Stimulated activated memory B cell treated with anti-CD40 and anti-IgM and Interleukin-4, amounts not matched to agents 10 μg/mL and 1 μg/mL and 100 μg/mL, for 72 hours (primary cell): ENCODE results near the gene PNKP.

ENCODE experiments used
- ATAC-seq: fragments of 150-1000 bp; cut with Tn5 transposase; 2 replicates; pipeline ENCODE4 v1.10.0; 2021
- H3K27ac Mint-ChIP-seq: one replicate; pipeline ENCODE4 v1.8.0; 2022; ENCODE audit warnings: mild to moderate bottlenecking, mixed read lengths
- H3K27me3 Mint-ChIP-seq: one replicate; pipeline ENCODE4 v1.8.0; 2022; ENCODE audit warnings: mixed read lengths
- H3K36me3 Mint-ChIP-seq: one replicate; pipeline ENCODE4 v1.8.0; 2022; ENCODE audit warnings: mixed read lengths
- H3K4me1 Mint-ChIP-seq: one replicate; pipeline ENCODE4 v1.8.0; 2022; ENCODE audit warnings: mixed read lengths
- H3K4me3 Mint-ChIP-seq: one replicate; pipeline ENCODE4 v1.8.0; 2022; ENCODE audit warnings: mild to moderate bottlenecking, moderate library complexity, mixed read lengths
- H3K9me3 Mint-ChIP-seq: one replicate; pipeline ENCODE4 v1.8.0; 2022; ENCODE audit warnings: mixed read lengths

The PNKP gene

DNA sequence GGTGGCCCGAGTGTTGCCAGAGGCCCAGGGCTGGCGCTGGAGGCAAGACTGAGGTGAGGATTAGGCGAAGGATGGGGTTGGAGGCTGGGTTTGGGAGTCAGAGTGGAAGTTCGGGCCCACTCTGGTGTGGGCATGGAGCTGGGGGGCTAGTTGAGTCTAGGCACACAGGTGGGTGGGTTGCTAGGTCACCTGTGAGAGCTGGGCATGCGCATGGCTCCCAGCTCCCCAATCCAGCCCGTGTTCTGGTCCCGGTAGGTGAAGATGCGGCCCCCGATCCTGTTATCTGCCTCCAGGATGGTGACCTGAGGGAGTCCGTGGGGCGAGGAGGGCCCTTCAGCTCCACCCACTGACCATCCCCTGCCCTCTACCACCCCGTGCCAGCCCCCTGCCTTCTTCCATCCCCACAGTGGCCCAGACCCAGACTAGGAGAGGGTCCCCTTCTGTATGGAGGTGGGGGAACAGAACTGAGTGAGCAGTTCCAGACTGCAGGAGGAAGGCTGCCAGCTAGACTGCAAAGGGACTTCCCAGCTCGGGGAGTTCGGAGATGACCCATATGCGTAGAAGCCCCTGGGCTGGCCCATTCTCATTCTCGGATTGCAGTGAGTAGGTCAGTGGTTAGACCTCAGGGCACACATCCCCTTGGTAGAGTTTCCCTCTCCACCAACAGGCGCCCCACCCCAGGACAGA, 27.6 kb upstream of the PNKP start:
- peaks cover 63% of the 10 kb centered on the region for H3K36me3 Mint-ChIP-seq
- peak; percentile 55 for ATAC-seq
- no peaks in the 10 kb centered on the region for H3K27me3 Mint-ChIP-seq
- H3K9me3 Mint-ChIP-seq: no peaks in the 10 kb centered on the region
- peaks cover 74% of the 10 kb centered on the region for H3K4me1 Mint-ChIP-seq
- H3K4me3 Mint-ChIP-seq: peak overlapping the region; percentile 91
- H3K27ac Mint-ChIP-seq: peak overlapping the region; percentile 92

DNA sequence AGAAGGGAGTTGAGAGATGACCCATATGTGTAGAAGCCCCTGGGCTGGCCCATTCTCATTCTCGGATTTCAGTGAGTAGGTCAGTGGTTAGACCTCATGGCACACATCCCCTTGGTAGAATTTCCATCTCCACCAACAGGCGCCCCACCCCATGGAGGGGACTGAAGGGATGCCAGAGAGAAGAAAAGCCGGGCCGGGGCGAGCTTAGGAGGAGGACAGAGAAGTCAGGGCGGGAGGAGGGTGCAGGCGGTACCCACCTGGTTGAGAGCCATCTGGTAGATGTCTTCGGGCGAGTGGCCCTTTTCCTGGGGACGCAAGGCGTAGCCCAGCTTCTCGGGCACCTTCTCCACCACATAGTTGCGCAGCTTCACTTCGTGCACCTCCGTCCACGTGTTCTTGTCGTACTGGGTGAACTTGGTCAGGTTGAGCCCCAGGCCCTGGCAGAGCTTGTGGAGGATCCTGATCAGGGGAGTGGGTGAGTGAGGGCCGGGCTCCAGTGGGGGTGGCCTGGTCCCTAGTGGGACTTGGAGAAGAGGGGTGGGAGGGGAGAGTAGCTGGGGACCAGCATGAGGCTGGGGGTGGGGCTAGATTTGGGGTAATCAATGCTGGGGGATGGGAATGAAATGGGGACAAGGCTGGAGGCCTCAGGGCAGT, 26.8 kb upstream of the PNKP start:
- Mint-ChIP-seq H3K4me3 (peak overlapping the region; percentile 91), H3K27ac (peak overlapping the region; percentile 92), H3K36me3 (peaks cover 69% of the 10 kb centered on the region), H3K4me1 (peaks cover 81% of the 10 kb centered on the region), H3K9me3 (no peaks in the 10 kb centered on the region), H3K27me3 (no peaks in the 10 kb centered on the region)
- no peak for ATAC-seq

DNA sequence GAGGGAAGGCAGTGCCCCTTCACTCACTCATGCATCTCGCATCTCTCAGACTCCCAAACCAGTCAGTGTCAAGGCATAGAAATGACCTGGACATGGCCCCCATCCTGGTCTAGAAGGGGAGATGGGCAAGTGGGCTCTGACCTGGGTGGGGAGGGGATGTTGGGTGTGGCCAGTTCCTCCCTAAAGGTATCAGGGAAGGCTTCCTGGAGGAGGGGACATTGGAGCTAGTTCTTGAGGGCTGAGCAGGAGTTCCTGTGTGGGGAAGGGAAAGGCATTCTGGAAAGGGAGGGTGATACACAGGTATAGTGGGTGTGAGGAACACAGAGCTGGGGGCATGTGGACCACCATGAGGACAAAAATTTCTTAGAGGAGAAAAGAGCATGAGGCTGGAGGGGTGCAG, 25.3 kb upstream of the PNKP start:
- no peak for ATAC-seq
- no peaks in the 10 kb centered on the region for H3K27me3 Mint-ChIP-seq
- H3K9me3 Mint-ChIP-seq: no peaks in the 10 kb centered on the region
- peaks cover 90% of the 10 kb centered on the region for H3K4me1 Mint-ChIP-seq
- H3K36me3 Mint-ChIP-seq: peaks cover 78% of the 10 kb centered on the region
- peak overlapping the region; percentile 91 for H3K4me3 Mint-ChIP-seq
- peak overlapping the region; percentile 92 for H3K27ac Mint-ChIP-seq

DNA sequence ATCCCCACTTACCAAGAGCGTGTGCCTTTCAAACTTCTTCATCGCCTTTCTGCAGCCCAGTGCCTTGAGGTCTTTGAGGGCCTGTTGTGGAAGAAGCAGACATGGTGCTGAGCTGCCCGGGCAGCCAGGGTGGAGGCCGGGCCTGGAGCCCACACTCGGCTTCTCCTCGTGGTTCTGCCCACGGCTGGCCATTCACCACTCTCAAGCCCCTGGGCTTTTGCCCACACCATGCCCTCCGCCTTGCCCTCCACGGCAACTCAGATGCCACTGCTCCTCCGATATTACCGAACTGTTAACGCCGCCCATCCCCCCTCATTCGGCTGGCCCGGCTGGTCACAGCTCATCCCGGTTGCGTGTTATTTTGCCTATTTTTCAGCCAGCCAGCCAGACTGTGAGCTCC, 24.0 kb upstream of the PNKP start:
- Mint-ChIP-seq H3K4me1 (peaks cover 82% of the 10 kb centered on the region), H3K27me3 (no peaks in the 10 kb centered on the region), H3K36me3 (peaks cover 73% of the 10 kb centered on the region), H3K27ac (peak overlapping the region; percentile 92), H3K4me3 (peak overlapping the region; percentile 91), H3K9me3 (no peaks in the 10 kb centered on the region)
- ATAC-seq: no peak

DNA sequence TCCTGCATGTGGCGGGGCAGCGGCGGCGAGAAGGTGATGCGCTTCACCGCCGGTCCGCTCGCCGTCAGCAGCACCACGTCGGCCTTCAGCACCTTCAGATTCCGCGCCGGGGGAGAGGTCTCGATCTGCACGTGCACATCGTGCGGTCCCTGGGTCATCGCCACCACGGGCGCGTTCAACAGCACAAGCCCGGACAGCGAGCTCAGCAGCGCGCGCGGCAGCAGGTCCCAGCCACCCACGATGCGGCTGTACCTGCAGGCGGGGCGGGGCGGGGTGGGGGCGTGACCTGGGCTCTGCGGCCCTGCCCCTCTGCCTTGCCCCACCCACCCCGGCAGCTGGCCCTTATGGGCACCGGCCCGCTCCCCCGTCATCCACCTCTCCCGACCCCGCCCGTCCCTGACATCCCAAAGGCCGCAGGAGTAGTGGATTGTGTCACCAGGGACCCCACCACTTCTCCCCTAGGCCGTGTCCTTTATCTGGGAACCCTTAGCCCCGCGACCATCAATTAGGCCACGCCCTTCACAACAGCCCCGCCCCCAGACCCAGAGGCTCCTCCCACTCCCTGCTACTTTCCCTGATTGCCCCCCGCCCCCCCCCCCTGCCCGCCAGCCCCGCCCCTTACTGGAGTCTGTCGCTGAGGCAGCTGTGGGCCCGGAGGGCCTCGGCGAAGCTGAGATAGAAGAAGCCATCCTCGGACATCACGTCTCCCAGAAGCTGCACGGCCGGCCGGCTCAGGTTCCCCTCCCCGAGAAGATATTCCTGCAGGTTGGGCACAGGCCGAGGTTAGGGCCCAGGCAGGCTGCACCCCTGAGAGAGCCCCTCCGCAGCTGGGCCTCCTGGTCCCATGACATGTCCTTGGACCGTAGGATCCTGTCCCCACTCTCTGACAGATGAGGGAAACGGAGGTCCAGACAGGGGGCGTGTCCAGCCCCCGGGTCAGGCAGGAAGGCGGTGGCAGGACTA, 23.3 kb upstream of the PNKP start:
- Mint-ChIP-seq H3K9me3 (no peaks in the 10 kb centered on the region), H3K27me3 (no peaks in the 10 kb centered on the region), H3K36me3 (peaks cover 66% of the 10 kb centered on the region), H3K4me1 (peaks cover 74% of the 10 kb centered on the region), H3K4me3 (peak overlapping the region; percentile 91), H3K27ac (peak overlapping the region; percentile 92)
- ATAC-seq: peak; percentile 61

DNA sequence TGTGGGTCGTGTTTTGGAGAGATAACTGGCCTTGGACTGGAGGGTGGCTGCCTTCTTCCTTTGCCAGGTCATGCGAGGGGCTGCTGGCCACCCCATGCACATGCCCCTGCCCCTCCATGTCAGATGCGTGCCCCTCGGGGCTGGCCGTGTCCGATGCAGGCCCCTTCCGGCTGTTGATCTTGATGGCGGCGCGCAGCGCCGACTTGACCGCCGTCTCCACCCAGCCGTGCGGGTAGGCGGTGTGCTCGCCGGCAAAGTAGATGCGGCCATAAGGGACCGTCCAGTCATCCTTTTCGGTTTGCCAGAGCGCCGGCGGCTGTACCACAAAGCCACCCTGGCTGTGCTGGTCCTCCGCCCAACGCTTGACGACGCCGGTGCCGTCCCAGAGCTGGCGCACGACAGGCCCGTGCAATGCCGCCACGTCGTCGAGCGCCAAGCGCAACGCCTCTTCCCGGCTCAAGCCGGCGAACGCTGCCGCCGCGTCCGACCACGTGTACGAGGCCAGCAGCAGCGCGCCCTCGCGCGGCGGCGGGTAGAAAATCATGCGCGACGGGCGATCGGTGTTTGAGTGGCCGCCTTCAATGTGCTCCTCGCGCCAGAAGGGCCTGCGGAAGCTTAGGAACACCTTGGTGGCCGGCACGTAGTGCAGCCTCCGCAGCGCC, 22.4 kb upstream of the PNKP start:
- Mint-ChIP-seq H3K27ac (peak overlapping the region; percentile 26), H3K36me3 (peaks cover 66% of the 10 kb centered on the region), H3K9me3 (no peaks in the 10 kb centered on the region), H3K4me1 (peaks cover 67% of the 10 kb centered on the region), H3K27me3 (no peaks in the 10 kb centered on the region), H3K4me3 (peak overlapping the region; percentile 68)
- ATAC-seq: peak; percentile 19

DNA sequence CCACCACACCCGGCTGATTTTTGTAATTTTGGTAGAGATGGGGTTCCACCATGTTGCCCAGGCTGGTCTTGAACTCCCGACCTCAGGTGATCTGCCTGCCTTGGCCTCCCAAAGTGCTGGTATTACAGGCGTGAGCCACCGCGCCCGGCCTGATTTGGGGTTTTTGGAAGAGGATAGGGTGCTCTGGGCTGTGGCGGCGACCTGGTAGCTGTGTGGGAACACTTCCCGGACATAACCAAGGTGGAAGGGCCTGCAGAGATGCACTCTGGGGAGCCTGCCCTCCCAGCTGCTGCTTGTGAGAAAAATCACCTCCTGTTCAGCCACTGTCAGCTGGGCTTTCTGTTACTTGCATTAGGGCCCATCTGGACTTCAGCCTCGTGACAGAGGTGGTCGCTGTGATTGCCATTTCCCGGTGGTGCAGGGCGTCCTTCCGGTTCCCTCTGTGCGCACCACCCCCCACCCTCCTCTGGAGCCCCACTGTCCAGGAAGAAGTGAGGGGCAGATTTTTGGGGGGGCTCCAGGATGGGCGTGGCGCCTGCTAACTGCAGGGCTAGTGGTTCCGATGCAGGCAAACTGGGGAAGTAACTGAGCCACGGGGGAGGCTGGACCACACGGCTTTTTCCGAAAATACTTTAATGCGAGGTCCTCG, 21.8 kb upstream of the PNKP start:
- Mint-ChIP-seq H3K4me1 (peaks cover 60% of the 10 kb centered on the region), H3K27me3 (no peaks in the 10 kb centered on the region), H3K4me3 (peak overlapping the region; percentile 47), H3K27ac (peak overlapping the region; percentile 26), H3K36me3 (peaks cover 66% of the 10 kb centered on the region), H3K9me3 (no peaks in the 10 kb centered on the region)
- no peak for ATAC-seq

DNA sequence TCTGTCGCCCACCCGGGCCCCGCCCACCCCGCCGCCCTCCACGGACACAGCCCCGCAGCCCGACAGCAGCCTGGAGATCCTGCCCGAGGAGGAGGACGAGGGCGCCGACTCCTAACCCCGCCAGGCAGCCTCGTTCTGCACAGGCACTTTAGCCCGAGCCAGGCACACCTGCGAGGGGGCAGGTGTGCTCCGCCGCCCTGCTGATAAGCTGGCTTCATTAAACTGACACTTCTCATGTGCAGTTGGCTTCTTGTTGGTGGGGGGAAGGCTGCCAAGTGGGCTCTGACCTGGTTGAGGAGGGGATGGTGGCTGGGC, 21.1 kb upstream of the PNKP start:
- H3K4me3 Mint-ChIP-seq: peak overlapping the region; percentile 45
- H3K36me3 Mint-ChIP-seq: peaks cover 64% of the 10 kb centered on the region

DNA sequence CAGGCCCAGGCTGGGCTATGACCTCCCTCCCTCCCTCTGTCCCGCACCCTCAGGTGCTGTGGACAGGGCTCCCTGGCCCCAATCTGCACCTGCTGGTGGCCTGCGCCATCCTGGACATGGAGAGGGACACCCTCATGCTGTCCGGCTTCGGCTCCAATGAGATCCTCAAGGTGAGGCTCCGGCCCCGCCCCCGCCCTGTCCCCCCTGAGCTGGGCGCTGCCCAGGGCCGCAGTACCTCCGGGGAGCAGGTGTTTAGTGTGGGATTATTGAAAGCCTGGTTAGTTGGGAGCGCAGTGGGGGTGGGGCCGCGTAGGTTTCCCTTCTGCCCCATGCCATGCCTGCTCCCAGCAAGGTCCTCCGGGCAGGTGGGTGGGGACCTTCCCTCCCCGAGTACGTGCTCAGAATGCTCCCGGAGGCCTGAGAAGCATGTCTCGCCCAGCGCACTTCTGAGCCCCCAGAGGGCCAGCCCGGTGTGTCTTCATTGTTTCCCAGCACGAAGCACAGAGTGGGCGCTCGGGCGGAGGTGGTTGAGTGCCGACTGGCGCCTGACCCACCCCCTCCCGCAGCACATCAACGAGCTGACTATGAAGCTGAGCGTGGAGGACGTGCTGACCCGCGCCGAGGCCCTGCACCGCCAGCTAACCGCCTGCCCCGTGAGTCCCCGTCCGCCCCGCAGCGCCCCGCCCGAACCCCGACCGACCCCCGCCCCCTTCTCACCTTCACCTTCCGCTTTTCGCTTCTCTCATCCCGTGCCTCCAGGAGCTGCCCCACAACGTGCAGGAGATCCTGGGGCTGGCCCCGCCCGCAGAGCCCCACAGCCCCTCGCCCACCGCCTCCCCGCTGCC, 20.5 kb upstream of the PNKP start:
- peaks cover 64% of the 10 kb centered on the region for H3K36me3 Mint-ChIP-seq
- H3K27ac Mint-ChIP-seq: peak overlapping the region; percentile 26
- peak; percentile 46 for ATAC-seq
- H3K9me3 Mint-ChIP-seq: no peaks in the 10 kb centered on the region
- H3K4me3 Mint-ChIP-seq: peak overlapping the region; percentile 39
- peaks cover 48% of the 10 kb centered on the region for H3K4me1 Mint-ChIP-seq
- no peaks in the 10 kb centered on the region for H3K27me3 Mint-ChIP-seq

More for the DNA sequence above, 21.1 kb upstream of the PNKP start:
- H3K27ac Mint-ChIP-seq: peak overlapping the region; percentile 26
- H3K27me3 Mint-ChIP-seq: no peaks in the 10 kb centered on the region
- H3K9me3 Mint-ChIP-seq: no peaks in the 10 kb centered on the region
- peaks cover 54% of the 10 kb centered on the region for H3K4me1 Mint-ChIP-seq
- ATAC-seq: peak; percentile 1

DNA sequence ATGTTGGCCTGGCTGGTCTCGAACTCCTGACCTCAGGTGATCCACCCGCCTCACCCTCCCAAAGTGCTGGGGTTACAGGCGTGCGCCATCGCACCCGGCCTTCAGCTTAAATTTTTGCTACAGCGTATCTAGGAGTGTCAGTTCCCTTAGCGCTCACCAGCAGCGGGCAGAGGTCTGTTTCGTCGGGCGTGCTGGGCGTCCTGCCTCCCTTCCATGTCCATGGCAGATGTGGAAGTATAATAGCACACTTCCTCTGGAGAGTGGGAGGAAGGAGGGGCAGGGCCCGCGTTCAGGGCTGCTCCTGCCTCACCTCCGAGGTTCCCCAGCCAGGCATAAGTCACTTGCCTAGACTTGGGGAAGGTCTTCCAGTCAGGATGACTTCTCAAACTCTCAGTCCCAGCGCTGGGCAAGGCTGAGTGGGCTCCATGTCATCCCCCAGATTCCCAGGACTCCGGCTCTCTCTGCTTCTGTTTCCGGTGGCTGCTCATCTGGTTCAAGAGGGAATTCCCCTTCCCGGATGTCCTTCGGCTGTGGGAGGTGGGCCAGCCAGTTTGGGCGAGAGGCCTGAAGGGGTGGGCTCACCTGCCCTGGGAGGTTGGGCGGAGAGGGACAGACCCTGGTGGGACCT, 19.8 kb upstream of the PNKP start:
- Mint-ChIP-seq H3K9me3 (no peaks in the 10 kb centered on the region), H3K27me3 (no peaks in the 10 kb centered on the region), H3K4me1 (peaks cover 42% of the 10 kb centered on the region), H3K4me3 (no peak overlapping the region), H3K27ac (no peak overlapping the region), H3K36me3 (peaks cover 64% of the 10 kb centered on the region)
- ATAC-seq: no peak

DNA sequence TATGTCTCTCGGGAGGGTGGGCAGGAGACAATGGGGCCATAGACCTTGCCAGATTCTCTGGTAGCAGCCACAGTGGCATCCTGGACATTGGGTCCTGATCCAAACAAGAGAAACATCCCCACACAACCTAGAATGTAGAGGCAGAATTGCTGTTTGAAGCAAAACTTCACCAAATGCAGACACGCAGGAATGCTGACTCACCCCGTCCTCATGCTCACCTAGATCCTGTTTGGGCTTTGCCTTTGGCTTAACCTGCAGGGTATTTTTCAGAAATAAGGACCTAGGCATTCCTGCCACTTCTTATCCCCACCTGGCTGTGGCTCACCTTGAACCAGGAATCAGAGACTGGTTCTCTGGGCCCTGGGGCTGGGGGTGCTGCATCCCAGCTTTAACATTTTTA, 17.4 kb upstream of the PNKP start:
- Mint-ChIP-seq H3K27me3 (no peaks in the 10 kb centered on the region), H3K27ac (no peak overlapping the region), H3K9me3 (no peaks in the 10 kb centered on the region), H3K36me3 (peaks cover 72% of the 10 kb centered on the region), H3K4me3 (no peak overlapping the region), H3K4me1 (peaks cover 27% of the 10 kb centered on the region)
- ATAC-seq: no peak

DNA sequence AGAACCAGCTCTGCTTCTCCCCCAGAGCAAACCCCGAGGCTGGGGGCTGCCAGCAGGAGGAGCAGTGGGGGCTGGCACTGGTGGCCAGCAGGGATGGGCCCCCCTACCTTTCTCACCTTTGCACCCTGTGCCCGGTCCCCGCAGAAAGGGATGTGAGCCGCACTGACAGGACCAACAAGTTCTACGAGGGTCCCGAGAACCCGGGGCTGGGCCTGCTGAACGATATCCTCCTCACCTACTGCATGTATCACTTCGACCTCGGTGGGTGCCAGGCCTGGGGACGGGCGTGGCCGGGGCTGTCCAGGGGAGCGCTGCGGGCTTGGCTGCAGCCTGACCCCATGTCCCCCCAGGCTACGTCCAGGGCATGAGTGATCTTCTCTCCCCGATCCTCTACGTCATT, 16.7 kb upstream of the PNKP start:
- no peak overlapping the region for H3K4me3 Mint-ChIP-seq
- peaks cover 69% of the 10 kb centered on the region for H3K36me3 Mint-ChIP-seq
- no peak for ATAC-seq
- H3K27me3 Mint-ChIP-seq: no peaks in the 10 kb centered on the region
- peaks cover 24% of the 10 kb centered on the region for H3K4me1 Mint-ChIP-seq
- no peaks in the 10 kb centered on the region for H3K9me3 Mint-ChIP-seq
- H3K27ac Mint-ChIP-seq: no peak overlapping the region

DNA sequence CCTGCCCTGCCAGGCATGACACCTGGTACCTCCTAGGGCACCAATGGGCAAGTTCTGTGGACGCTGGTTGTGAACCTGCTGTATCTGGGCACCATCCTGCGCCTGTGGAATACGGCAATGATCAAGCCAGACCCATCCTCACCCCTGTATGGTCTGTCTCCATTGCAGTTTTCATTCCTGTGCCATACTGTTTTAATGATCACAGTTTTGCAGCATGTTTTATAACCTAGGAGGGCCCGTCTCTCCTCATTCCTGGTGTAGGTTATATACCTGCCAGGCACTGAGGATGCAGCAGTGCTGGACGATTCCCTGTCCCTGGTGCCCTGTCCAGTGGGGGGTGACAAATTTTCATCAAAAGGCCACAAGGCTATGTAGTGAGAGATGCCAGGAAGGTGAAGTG, 15.7 kb upstream of the PNKP start:
- Mint-ChIP-seq H3K27me3 (no peaks in the 10 kb centered on the region), H3K36me3 (peaks cover 65% of the 10 kb centered on the region), H3K9me3 (no peaks in the 10 kb centered on the region), H3K4me1 (peaks cover 25% of the 10 kb centered on the region), H3K27ac (no peak overlapping the region), H3K4me3 (peak overlapping the region; percentile 32)
- ATAC-seq: no peak

DNA sequence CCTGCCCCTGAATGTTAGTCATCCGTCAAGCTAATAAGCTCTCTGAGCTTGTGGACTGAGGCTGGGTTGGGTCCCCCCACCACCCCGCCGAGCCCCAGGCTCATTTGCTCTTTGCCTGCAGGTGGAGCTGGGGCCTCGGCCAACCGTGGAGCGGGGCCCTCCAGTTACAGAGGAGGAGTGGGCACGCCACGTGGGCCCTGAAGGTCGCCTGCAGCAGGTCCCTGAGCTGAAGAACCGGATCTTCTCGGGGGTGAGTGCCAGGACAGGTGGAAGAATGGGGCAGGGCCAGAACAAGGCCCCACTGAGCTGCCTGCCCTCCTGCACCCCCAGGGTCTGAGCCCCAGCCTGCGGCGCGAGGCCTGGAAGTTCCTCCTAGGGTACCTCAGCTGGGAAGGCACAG, 15.3 kb upstream of the PNKP start:
- no peaks in the 10 kb centered on the region for H3K9me3 Mint-ChIP-seq
- H3K27me3 Mint-ChIP-seq: no peaks in the 10 kb centered on the region
- H3K36me3 Mint-ChIP-seq: peaks cover 68% of the 10 kb centered on the region
- ATAC-seq: no peak
- no peak overlapping the region for H3K4me3 Mint-ChIP-seq
- H3K4me1 Mint-ChIP-seq: peaks cover 24% of the 10 kb centered on the region
- H3K27ac Mint-ChIP-seq: no peak overlapping the region
